ENCODE results near the gene EPB41L4B. TPM values are rescaled to one million over a fixed set of nuclear protein-coding genes. Genes with fewer than 3 reads are reported as not detected.

Gene EPB41L4B
- polyA plus RNA-seq, 1 donor from 2014 or later: 4.1 TPM

DNA sequence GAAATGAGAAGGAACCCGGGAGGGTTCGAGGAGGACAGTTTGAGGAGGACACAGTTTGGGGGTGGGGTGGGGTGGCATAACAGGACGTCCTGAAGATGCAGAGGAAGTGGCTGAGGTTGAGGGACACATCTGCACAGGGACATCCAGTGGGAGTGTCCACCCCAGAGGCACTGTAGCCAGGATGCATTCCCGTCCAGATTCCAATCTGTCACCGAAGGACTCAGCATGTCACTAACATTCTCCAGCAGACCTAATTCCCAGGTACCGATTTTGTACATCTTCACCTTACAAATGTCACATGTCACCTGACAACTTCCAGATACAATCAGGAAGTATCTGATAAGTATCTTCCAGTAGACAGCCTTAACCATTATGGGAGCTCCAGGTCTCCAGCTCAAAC lies 42.6 kb downstream of the EPB41L4B start:
- no peak overlapping the region for H2AFZ ChIP-seq (ENCODE audit: low read depth, low read length)
- H4K20me1 ChIP-seq (ENCODE audit: insufficient read depth): no peaks in the 10 kb centered on the region
- no peaks in the 10 kb centered on the region for H3K79me2 ChIP-seq (replicated peaks; ENCODE audit: insufficient read depth, low read length)
- no peak overlapping the region for H3K4me2 ChIP-seq (ENCODE audit: low read length)
- H3K9me3 ChIP-seq (ENCODE audit: low read length): no peaks in the 10 kb centered on the region
- H3K4me3 ChIP-seq (ENCODE audit: low read length): no peak overlapping the region
- no peaks in the 10 kb centered on the region for H3K27me3 ChIP-seq (ENCODE audit: insufficient read depth, low read depth, low read length)
- H3K36me3 ChIP-seq (ENCODE audit: insufficient read depth, low read length): no peaks in the 10 kb centered on the region
- H3K9ac ChIP-seq (ENCODE audit: low read length): no peak overlapping the region
- H3K9me2 ChIP-seq (ENCODE audit: insufficient read depth, low read length): no peaks in the 10 kb centered on the region
- no peak for TF ChIP-seq RAD21 (conservative IDR thresholded peaks at IDR 0.05)
- no peak for TF ChIP-seq EP300 (conservative IDR thresholded peaks at IDR 0.05; ENCODE audit: poor library complexity, severe bottlenecking)
- no peak for TF ChIP-seq TAF1 (IDR thresholded peaks at IDR 0.05; ENCODE audit: low read depth)
- TF ChIP-seq MXI1 (conservative IDR thresholded peaks at IDR 0.05; ENCODE audit: poor library complexity, severe bottlenecking): no peak
- TF ChIP-seq POLR2AphosphoS5 (IDR thresholded peaks at IDR 0.05): no peak
- TF ChIP-seq, protein P1, sequence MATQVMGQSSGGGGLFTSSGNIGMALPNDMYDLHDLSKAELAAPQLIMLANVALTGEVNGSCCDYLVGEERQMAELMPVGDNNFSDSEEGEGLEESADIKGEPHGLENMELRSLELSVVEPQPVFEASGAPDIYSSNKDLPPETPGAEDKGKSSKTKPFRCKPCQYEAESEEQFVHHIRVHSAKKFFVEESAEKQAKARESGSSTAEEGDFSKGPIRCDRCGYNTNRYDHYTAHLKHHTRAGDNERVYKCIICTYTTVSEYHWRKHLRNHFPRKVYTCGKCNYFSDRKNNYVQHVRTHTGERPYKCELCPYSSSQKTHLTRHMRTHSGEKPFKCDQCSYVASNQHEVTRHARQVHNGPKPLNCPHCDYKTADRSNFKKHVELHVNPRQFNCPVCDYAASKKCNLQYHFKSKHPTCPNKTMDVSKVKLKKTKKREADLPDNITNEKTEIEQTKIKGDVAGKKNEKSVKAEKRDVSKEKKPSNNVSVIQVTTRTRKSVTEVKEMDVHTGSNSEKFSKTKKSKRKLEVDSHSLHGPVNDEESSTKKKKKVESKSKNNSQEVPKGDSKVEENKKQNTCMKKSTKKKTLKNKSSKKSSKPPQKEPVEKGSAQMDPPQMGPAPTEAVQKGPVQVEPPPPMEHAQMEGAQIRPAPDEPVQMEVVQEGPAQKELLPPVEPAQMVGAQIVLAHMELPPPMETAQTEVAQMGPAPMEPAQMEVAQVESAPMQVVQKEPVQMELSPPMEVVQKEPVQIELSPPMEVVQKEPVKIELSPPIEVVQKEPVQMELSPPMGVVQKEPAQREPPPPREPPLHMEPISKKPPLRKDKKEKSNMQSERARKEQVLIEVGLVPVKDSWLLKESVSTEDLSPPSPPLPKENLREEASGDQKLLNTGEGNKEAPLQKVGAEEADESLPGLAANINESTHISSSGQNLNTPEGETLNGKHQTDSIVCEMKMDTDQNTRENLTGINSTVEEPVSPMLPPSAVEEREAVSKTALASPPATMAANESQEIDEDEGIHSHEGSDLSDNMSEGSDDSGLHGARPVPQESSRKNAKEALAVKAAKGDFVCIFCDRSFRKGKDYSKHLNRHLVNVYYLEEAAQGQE (IDR thresholded peaks at IDR 0.05; ENCODE audit: borderline replicate concordance): no peak
- TF ChIP-seq, protein P2, sequence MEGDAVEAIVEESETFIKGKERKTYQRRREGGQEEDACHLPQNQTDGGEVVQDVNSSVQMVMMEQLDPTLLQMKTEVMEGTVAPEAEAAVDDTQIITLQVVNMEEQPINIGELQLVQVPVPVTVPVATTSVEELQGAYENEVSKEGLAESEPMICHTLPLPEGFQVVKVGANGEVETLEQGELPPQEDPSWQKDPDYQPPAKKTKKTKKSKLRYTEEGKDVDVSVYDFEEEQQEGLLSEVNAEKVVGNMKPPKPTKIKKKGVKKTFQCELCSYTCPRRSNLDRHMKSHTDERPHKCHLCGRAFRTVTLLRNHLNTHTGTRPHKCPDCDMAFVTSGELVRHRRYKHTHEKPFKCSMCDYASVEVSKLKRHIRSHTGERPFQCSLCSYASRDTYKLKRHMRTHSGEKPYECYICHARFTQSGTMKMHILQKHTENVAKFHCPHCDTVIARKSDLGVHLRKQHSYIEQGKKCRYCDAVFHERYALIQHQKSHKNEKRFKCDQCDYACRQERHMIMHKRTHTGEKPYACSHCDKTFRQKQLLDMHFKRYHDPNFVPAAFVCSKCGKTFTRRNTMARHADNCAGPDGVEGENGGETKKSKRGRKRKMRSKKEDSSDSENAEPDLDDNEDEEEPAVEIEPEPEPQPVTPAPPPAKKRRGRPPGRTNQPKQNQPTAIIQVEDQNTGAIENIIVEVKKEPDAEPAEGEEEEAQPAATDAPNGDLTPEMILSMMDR (IDR thresholded peaks at IDR 0.05; ENCODE audit: poor library complexity, severe bottlenecking): no peak
- TF ChIP-seq SMC3 (conservative IDR thresholded peaks at IDR 0.05; ENCODE audit: poor library complexity): no peak
- no peak for TF ChIP-seq EZH2 (IDR thresholded peaks at IDR 0.05; ENCODE audit: borderline replicate concordance, insufficient read depth, low read length, poor library complexity, severe bottlenecking)
- H3K27ac ChIP-seq (ENCODE audit: low read length): no peak overlapping the region
- H3F3A ChIP-seq (ENCODE audit: insufficient read depth, low read length, poor library complexity, severe bottlenecking): no peaks in the 10 kb centered on the region

DNA sequence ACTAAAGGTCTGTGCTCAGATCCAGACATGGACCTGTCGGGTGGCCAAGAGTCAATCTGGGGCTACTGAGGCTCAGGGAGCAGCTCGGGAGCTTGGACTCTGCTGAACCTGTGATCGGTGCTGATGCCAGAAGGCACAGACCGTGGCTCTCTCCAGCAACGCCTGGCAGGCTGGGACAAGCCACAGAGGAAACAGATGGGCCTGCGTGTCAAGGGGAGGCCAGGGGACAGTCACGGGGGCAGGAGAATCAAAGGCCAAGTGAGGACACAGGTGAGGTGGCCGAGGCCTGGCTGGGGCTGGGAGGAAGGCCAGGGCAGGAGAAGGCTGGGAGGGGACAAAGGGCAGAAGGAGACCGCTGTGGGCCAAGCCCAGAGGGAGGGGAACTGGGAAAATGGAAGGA lies 43.4 kb downstream of the EPB41L4B start:
- Histone ChIP-seq H4K20me1 (ENCODE audit: insufficient read depth) (no peaks in the 10 kb centered on the region), H3K36me3 (ENCODE audit: insufficient read depth, low read length) (no peaks in the 10 kb centered on the region), H3K9me2 (ENCODE audit: insufficient read depth, low read length) (no peaks in the 10 kb centered on the region), H3F3A (ENCODE audit: insufficient read depth, low read length, poor library complexity, severe bottlenecking) (no peaks in the 10 kb centered on the region), H3K4me2 (ENCODE audit: low read length) (no peak overlapping the region), H3K4me3 (ENCODE audit: low read length) (no peak overlapping the region), H3K27ac (ENCODE audit: low read length) (no peak overlapping the region), H3K9me3 (ENCODE audit: low read length) (no peaks in the 10 kb centered on the region), H3K27me3 (ENCODE audit: insufficient read depth, low read depth, low read length) (no peaks in the 10 kb centered on the region), H3K9ac (ENCODE audit: low read length) (no peak overlapping the region), H2AFZ (ENCODE audit: low read depth, low read length) (no peak overlapping the region), H3K79me2 (replicated peaks; ENCODE audit: insufficient read depth, low read length) (no peaks in the 10 kb centered on the region)
- TF ChIP-seq EP300 (conservative IDR thresholded peaks at IDR 0.05; ENCODE audit: poor library complexity, severe bottlenecking) (no peak), EZH2 (IDR thresholded peaks at IDR 0.05; ENCODE audit: borderline replicate concordance, insufficient read depth, low read length, poor library complexity, severe bottlenecking) (no peak), SMC3 (conservative IDR thresholded peaks at IDR 0.05; ENCODE audit: poor library complexity) (no peak), TAF1 (IDR thresholded peaks at IDR 0.05; ENCODE audit: low read depth) (no peak), RAD21 (conservative IDR thresholded peaks at IDR 0.05) (no peak), MXI1 (conservative IDR thresholded peaks at IDR 0.05; ENCODE audit: poor library complexity, severe bottlenecking) (no peak)
- TF ChIP-seq, protein P1 (IDR thresholded peaks at IDR 0.05; ENCODE audit: borderline replicate concordance): no peak
- TF ChIP-seq, protein P2 (IDR thresholded peaks at IDR 0.05; ENCODE audit: poor library complexity, severe bottlenecking): no peak

All from neural cell (in vitro differentiated cells).